Upper lobe of left lung (tissue), 6 donors: ENCODE data around the gene ZNF740. TPM values are rescaled to one million over a fixed set of nuclear protein-coding genes. Genes with fewer than 3 reads are reported as not detected.

Experiments used
- ATAC-seq, 2 donors: fragments of 200-7000 bp; cut with Tn5 transposase; one replicate each; pipeline ENCODE4 v1.9.1; 2022; ENCODE audit warnings: mild to moderate bottlenecking in 2 of 2, moderate library complexity in 2 of 2; ENCODE audit not compliant: low FRiP score in 2 of 2
- DNase-seq, 2 donors: peaks; one replicate each; pipeline ENCODE4 v3.0.0-alpha.2; 2019 to 2020
- H3K27ac ChIP-seq, 4 donors: fragments of 200-600 bp; sonication (generic); one replicate each; pipeline ENCODE4 v1.5.1; 2016 to 2019
- H3K27me3 ChIP-seq, 4 donors: fragments of 200-600 bp; sonication (generic); one replicate each; pipeline ENCODE4 v1.5.1; 2017 to 2019
- H3K36me3 ChIP-seq, 4 donors: fragments of 200-600 bp; sonication (generic); one replicate each; pipeline ENCODE4 v1.5.1; 2016 to 2019
- H3K4me1 ChIP-seq, 4 donors: fragments of 200-600 bp; sonication (generic); one replicate each; pipeline ENCODE4 v1.5.1; 2018 to 2019
- H3K4me3 ChIP-seq, 4 donors: fragments of 200-600 bp; sonication (generic); one replicate each; pipeline ENCODE4 v1.5.1; 2017 to 2019; ENCODE audit warnings: mild to moderate bottlenecking in 2 of 4, moderate library complexity in 1 of 4
- H3K9me3 ChIP-seq, 4 donors: fragments of 200-600 bp; sonication (generic); one replicate each; pipeline ENCODE4 v1.5.1; 2018 to 2019
- CTCF ChIP-seq, 6 experiments: fragments of 450-650 bp in 4 of 6; fragments of 200-600 bp in 2 of 6; sonication (generic) in 2 of 6; IDR thresholded peaks; one replicate each; pipeline ENCODE4 v1.5.1; 2016 to 2019; ENCODE audit warnings: antibody characterized with exemption in 6 of 6
- EP300 ChIP-seq, 4 donors: sonication (generic); formaldehyde crosslinking; IDR thresholded peaks; one replicate each; pipeline ENCODE4 v1.5.1; 2017; ENCODE audit warnings: antibody characterized with exemption in 4 of 4, control low read depth in 2 of 4
- POLR2A ChIP-seq, 4 donors: fragments of 450-650 bp; IDR thresholded peaks; one replicate each; pipeline ENCODE4 v1.5.1; 2016 to 2017; ENCODE audit warnings: antibody characterized with exemption in 4 of 4, mild to moderate bottlenecking in 2 of 4
- POLR2AphosphoS5 ChIP-seq, 2 donors: sonication (generic); formaldehyde crosslinking; IDR thresholded peaks; one replicate each; pipeline ENCODE4 v1.5.1; 2017; ENCODE audit warnings: antibody characterized with exemption in 2 of 2
- WGBS, 2 donors: methylation state at CpG; one replicate each; pipeline ENCODE4 v1.1.5; 2017 to 2018; 5-methylcytosine and 5-hydroxymethylcytosine counted together
- total RNA-seq, 6 donors: library from RNA; depleted of rRNA in 4 of 6; stranded (reverse); fragments of >200 nt in 4 of 6; gene quantifications; one replicate each; pipeline versions ENCODE4 v1.1.0 to v1.2.1, GENCODE V29; 2016 to 2021
- donor health status: DM: no; HTN: no; CAD: no; lungs with moderate emphysema.
- donor health status: DM: no; HTN: yes; CAD: no; lungs with severe emphysema.

Gene ZNF740
- total RNA-seq, 6 donors from 2014 or later, result 9.6 to 52.4 (median 24.0) TPM

GRCh38 chr12:53170215-53170614, 10.3 kb upstream of the ZNF740 start:
- WGBS, 2 donors, result 89 to 92% methylated on average over 8 of the region's 8 CpGs
- no peak for DNase-seq
- Histone ChIP-seq H3K27ac (no peak overlapping the region), H3K9me3 (no peaks in the 10 kb centered on the region), H3K36me3 (peaks cover 0 to 25% (median 22%) of the 10 kb centered on the region in 4 donors), H3K27me3 (no peaks in the 10 kb centered on the region), H3K4me3 (no peak overlapping the region), H3K4me1 (peaks cover 0 to 7% (median 0%) of the 10 kb centered on the region in 4 donors)
- no peak for TF ChIP-seq EP300 (IDR thresholded peaks at IDR 0.05)
- TF ChIP-seq POLR2AphosphoS5 (IDR thresholded peaks at IDR 0.05), result no peak
- TF ChIP-seq CTCF (IDR thresholded peaks at IDR 0.05), result no peak
- no peak for TF ChIP-seq POLR2A (IDR thresholded peaks at IDR 0.05)
- ATAC-seq, result no peak

- ATAC-seq (no peak), DNase-seq (no peak)
- no peak overlapping the region for H3K4me3 ChIP-seq
- peaks cover 0 to 25% (median 22%) of the 10 kb centered on the region in 4 donors for H3K36me3 ChIP-seq
- H3K4me1 ChIP-seq, result peaks cover 0 to 12% (median 0%) of the 10 kb centered on the region in 4 donors
- no peaks in the 10 kb centered on the region for H3K9me3 ChIP-seq
- TF ChIP-seq CTCF (IDR thresholded peaks at IDR 0.05), result no peak
- TF ChIP-seq EP300 (IDR thresholded peaks at IDR 0.05), result no peak
- no peak for TF ChIP-seq POLR2AphosphoS5 (IDR thresholded peaks at IDR 0.05)
- TF ChIP-seq POLR2A (IDR thresholded peaks at IDR 0.05), result no peak
- no peaks in the 10 kb centered on the region for H3K27me3 ChIP-seq
- 78 to 88% methylated on average over 11 to 14 of the region's 14 CpGs for WGBS, 2 donors
- no peak overlapping the region for H3K27ac ChIP-seq
These were observed 9.4 kb upstream of the ZNF740 start for GRCh38 chr12:53170876-53171724.

GRCh38 chr12:53171725-53172329, 8.7 kb upstream of the ZNF740 start:
- Histone ChIP-seq H3K4me1 (peaks cover 0 to 12% (median 0%) of the 10 kb centered on the region in 4 donors), H3K9me3 (no peaks in the 10 kb centered on the region), H3K27ac (no peak overlapping the region), H3K36me3 (peaks cover 0 to 25% (median 22%) of the 10 kb centered on the region in 4 donors), H3K27me3 (no peaks in the 10 kb centered on the region), H3K4me3 (no peak overlapping the region)
- ATAC-seq (no peak), DNase-seq (no peak)
- TF ChIP-seq POLR2A (IDR thresholded peaks at IDR 0.05) (no peak), POLR2AphosphoS5 (IDR thresholded peaks at IDR 0.05) (no peak), CTCF (IDR thresholded peaks at IDR 0.05) (no peak), EP300 (IDR thresholded peaks at IDR 0.05) (no peak)
- 66 to 72% methylated on average over 9 to 10 of the region's 10 CpGs for WGBS, 2 donors

DNA sequence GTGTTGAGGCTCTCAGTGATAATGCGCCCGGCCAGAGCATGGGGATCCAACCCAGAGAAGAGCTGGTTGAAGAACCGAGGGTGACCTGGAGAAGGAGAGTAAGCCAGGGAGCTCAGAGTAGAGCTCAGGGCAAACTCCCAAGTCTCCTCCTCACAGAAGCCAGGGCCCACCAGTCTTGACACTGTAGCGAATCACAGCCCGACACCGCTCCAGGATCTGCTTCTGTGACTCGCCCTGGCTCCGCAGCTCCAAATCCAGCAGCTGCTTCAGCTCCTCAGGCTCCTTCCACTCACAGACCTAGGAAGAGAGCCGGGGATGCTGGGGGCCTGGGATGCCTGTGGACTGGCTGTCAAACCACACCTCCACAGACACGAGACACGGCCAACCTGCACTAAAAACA, 8.2 kb upstream of the ZNF740 start:
- TF ChIP-seq EP300 (IDR thresholded peaks at IDR 0.05) (no peak), POLR2A (IDR thresholded peaks at IDR 0.05) (no peak), CTCF (IDR thresholded peaks at IDR 0.05) (no peak), POLR2AphosphoS5 (IDR thresholded peaks at IDR 0.05) (no peak)
- WGBS, 2 donors, result 91 to 93% methylated on average over 7 to 11 of the region's 11 CpGs
- H3K4me3 ChIP-seq, result no peak overlapping the region
- H3K27ac ChIP-seq, result no peak overlapping the region
- H3K9me3 ChIP-seq, result no peaks in the 10 kb centered on the region
- ATAC-seq (no peak), DNase-seq (no peak)
- no peaks in the 10 kb centered on the region for H3K27me3 ChIP-seq
- H3K36me3 ChIP-seq, result peaks cover 0 to 25% (median 22%) of the 10 kb centered on the region in 4 donors
- H3K4me1 ChIP-seq, result peaks cover 0 to 12% (median 0%) of the 10 kb centered on the region in 4 donors
